Measurements from ENCODE around the gene NSF.

DNA sequence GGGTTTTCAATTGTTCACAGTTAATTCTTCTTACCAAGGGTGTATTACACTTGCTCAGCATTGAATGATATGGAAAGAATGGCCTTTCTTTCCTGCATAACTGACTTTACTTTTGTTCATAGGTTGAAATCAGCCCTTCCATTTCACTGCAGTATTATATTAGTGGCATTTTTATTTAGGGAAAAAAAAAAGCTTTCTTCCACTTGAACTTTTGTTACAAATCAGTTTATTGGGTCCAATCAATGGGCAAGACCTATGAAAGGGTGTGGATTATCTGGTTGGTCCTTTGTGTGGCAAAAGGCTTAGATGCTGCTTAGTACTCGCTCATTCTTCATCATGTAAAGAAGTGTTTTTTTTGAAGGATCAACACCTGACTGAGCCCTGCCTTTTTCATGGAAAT is 154.0 kb downstream of the NSF start:
- TF ChIP-seq, protein P1, sequence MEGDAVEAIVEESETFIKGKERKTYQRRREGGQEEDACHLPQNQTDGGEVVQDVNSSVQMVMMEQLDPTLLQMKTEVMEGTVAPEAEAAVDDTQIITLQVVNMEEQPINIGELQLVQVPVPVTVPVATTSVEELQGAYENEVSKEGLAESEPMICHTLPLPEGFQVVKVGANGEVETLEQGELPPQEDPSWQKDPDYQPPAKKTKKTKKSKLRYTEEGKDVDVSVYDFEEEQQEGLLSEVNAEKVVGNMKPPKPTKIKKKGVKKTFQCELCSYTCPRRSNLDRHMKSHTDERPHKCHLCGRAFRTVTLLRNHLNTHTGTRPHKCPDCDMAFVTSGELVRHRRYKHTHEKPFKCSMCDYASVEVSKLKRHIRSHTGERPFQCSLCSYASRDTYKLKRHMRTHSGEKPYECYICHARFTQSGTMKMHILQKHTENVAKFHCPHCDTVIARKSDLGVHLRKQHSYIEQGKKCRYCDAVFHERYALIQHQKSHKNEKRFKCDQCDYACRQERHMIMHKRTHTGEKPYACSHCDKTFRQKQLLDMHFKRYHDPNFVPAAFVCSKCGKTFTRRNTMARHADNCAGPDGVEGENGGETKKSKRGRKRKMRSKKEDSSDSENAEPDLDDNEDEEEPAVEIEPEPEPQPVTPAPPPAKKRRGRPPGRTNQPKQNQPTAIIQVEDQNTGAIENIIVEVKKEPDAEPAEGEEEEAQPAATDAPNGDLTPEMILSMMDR (IDR thresholded peaks at IDR 0.05), result no peak
- TF ChIP-seq POLR2A (IDR thresholded peaks at IDR 0.05), result no peak
